Measurements from ENCODE around the gene ISLR2.

ISLR2 gene

DNA sequence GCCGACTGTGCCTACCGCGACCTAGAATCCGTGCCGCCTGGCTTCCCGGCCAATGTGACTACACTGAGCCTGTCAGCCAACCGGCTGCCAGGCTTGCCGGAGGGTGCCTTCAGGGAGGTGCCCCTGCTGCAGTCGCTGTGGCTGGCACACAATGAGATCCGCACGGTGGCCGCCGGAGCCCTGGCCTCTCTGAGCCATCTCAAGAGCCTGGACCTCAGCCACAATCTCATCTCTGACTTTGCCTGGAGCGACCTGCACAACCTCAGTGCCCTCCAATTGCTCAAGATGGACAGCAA lies 44.5 kb downstream of the ISLR2 start:
- TF ChIP-seq Cebpa-rat (IDR thresholded peaks at IDR 0.05), result no peak
- no peak overlapping the region for H3K4me2 ChIP-seq
- no peaks in the 10 kb centered on the region for H3K36me3 ChIP-seq
- H3K9ac ChIP-seq, result no peak overlapping the region
- no peaks in the 10 kb centered on the region for H3K27me3 ChIP-seq
- no peaks in the 10 kb centered on the region for H3K9me3 ChIP-seq
- H3K4me3 ChIP-seq, result no peak overlapping the region
- H3K27ac ChIP-seq, result no peak overlapping the region
- no peaks in the 10 kb centered on the region for H4K20me1 ChIP-seq
- no peaks in the 10 kb centered on the region for H3K4me1 ChIP-seq

DNA sequence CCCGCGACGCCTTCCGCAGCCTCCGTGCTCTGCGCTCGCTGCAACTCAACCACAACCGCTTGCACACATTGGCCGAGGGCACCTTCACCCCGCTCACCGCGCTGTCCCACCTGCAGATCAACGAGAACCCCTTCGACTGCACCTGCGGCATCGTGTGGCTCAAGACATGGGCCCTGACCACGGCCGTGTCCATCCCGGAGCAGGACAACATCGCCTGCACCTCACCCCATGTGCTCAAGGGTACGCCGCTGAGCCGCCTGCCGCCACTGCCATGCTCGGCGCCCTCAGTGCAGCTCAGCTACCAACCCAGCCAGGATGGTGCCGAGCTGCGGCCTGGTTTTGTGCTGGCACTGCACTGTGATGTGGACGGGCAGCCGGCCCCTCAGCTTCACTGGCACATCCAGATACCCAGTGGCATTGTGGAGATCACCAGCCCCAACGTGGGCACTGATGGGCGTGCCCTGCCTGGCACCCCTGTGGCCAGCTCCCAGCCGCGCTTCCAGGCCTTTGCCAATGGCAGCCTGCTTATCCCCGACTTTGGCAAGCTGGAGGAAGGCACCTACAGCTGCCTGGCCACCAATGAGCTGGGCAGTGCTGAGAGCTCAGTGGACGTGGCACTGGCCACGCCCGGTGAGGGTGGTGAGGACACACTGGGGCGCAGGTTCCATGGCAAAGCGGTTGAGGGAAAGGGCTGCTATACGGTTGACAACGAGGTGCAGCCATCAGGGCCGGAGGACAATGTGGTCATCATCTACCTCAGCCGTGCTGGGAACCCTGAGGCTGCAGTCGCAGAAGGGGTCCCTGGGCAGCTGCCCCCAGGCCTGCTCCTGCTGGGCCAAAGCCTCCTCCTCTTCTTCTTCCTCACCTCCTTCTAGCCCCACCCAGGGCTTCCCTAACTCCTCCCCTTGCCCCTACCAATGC lies 45.1 kb downstream of the ISLR2 start:
- no peak overlapping the region for H3K9ac ChIP-seq
- H3K9me3 ChIP-seq, result no peaks in the 10 kb centered on the region
- H4K20me1 ChIP-seq, result no peaks in the 10 kb centered on the region
- H3K27ac ChIP-seq, result no peak overlapping the region
- H3K4me2 ChIP-seq, result no peak overlapping the region
- no peak for TF ChIP-seq Cebpa-rat (IDR thresholded peaks at IDR 0.05)
- H3K4me3 ChIP-seq, result no peak overlapping the region
- H3K4me1 ChIP-seq, result no peaks in the 10 kb centered on the region; the same call in 1 of the 2 replicates
- H3K27me3 ChIP-seq, result no peaks in the 10 kb centered on the region
- H3K36me3 ChIP-seq, result no peaks in the 10 kb centered on the region

GRCh38 chr15:74176262-74177214 lies 46.2 kb downstream of the ISLR2 start:
- Histone ChIP-seq H3K27me3 (no peaks in the 10 kb centered on the region), H3K9ac (no peak overlapping the region), H3K36me3 (no peaks in the 10 kb centered on the region), H3K27ac (no peak overlapping the region), H3K9me3 (no peaks in the 10 kb centered on the region), H3K4me3 (no peak overlapping the region), H3K4me1 (no peaks in the 10 kb centered on the region; the same call in 1 of the 2 replicates), H3K4me2 (no peak overlapping the region), H4K20me1 (no peaks in the 10 kb centered on the region)
- TF ChIP-seq Cebpa-rat (IDR thresholded peaks at IDR 0.05), result no peak

GRCh38 chr15:74178326-74179100 lies 48.1 kb downstream of the ISLR2 start:
- no peaks in the 10 kb centered on the region for H3K9me3 ChIP-seq
- H3K27ac ChIP-seq, result no peak overlapping the region
- no peaks in the 10 kb centered on the region for H4K20me1 ChIP-seq
- no peaks in the 10 kb centered on the region; the same call in 1 of the 2 replicates for H3K4me1 ChIP-seq
- no peaks in the 10 kb centered on the region for H3K36me3 ChIP-seq
- no peaks in the 10 kb centered on the region for H3K27me3 ChIP-seq
- H3K4me3 ChIP-seq, result no peak overlapping the region
- TF ChIP-seq Cebpa-rat (IDR thresholded peaks at IDR 0.05), result no peak
- H3K9ac ChIP-seq, result no peak overlapping the region
- H3K4me2 ChIP-seq, result no peak overlapping the region

- H3K27me3 ChIP-seq, result no peaks in the 10 kb centered on the region
- no peak overlapping the region for H3K4me3 ChIP-seq
- H3K27ac ChIP-seq, result no peak overlapping the region
- H3K9me3 ChIP-seq, result no peaks in the 10 kb centered on the region
- H3K9ac ChIP-seq, result no peak overlapping the region
- no peaks in the 10 kb centered on the region for H3K36me3 ChIP-seq
- H3K4me2 ChIP-seq, result no peak overlapping the region
- no peak for TF ChIP-seq Cebpa-rat (IDR thresholded peaks at IDR 0.05)
- no peaks in the 10 kb centered on the region for H4K20me1 ChIP-seq
- H3K4me1 ChIP-seq, result no peaks in the 10 kb centered on the region; the same call in 1 of the 2 replicates
Measured at GRCh38 chr15:74179101-74179841, 48.9 kb downstream of the ISLR2 start.

DNA sequence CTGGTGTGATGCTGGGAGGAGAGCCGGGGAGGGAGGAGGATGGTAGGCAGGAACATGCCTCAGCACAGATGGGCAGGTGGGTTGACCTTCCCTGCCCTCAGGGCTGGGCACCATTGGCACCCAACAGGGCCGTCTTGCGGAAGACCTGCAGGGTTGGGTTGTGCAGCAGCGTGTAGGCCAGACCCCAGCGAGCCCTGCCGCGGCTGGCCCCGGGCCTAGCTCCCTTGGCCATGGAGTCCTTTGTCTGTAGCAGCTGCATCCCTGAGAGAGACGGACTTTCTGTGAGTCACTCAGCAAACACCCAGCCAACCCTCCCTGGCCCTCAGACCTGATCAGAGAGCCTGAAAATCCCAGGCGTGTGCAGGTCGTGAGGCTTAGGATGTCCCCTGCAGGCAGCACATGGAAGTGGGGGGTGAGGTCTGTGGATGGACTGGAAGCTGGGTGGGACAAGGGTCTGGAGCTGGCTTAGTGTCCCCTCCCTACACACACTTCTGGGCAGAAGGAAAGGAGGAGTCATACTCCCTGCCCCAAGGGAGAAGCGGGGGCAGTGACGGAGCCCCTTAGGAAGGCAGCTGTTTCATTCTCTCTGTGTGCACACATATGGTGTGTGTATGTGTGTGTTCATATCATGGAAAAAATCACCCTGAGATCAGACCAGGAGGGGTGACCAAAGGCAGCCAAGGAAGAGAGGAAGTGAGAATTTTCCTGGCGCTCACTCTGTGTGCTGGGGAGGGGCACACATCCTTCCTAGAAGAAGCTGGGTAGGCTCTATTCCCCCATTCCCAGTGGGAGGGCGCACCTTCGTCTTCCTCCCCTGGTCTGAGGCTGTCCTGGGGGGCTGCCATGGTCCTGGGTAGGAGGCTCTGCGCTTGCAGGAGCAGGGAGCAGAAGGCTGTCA lies 49.8 kb downstream of the ISLR2 start:
- Histone ChIP-seq H3K27ac (no peak overlapping the region), H3K27me3 (no peaks in the 10 kb centered on the region), H3K4me1 (no peaks in the 10 kb centered on the region; the same call in 1 of the 2 replicates), H3K9ac (no peak overlapping the region), H3K9me3 (no peaks in the 10 kb centered on the region), H3K36me3 (no peaks in the 10 kb centered on the region), H4K20me1 (no peaks in the 10 kb centered on the region), H3K4me3 (no peak overlapping the region), H3K4me2 (no peak overlapping the region)
- no peak for TF ChIP-seq Cebpa-rat (IDR thresholded peaks at IDR 0.05)

DNA sequence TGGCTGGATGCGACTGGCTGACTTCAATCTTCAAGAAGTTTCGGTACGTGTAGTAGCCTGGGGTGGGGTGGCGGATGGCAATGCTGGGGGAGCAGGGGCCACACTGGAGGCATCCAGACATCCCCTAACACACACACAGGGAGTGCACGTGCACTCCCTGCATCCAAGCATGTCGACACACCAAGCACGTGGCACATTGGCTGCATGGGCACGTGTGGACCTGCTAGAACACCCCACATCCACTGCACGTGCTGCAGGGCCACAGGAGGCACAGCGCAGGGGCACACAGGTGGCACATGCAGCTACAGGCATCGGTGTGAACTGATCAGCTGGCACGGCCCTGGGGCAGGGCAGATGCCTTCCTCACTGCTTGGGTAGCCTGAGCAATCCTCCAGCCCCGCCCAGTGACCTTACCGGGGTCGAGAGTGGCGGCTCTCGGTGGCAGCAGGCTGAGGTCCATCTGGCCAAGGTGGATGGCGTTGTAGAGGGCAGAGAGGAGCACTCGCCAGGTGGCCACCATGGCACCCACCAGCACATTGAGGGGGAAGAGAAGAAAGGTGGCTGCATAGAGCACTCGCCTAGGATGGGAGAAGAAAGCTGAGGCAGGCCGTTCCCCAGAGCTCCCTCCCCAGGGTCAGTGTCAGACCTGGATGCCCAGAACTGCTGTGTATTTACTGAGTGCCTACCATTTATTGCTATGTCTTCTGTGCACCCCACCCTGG lies 50.7 kb downstream of the ISLR2 start:
- Histone ChIP-seq H3K9me3 (no peaks in the 10 kb centered on the region), H3K9ac (no peak overlapping the region), H3K4me3 (no peak overlapping the region), H3K4me1 (no peaks in the 10 kb centered on the region; the same call in 1 of the 2 replicates), H3K27ac (no peak overlapping the region), H3K36me3 (no peaks in the 10 kb centered on the region), H3K27me3 (no peaks in the 10 kb centered on the region), H3K4me2 (no peak overlapping the region), H4K20me1 (no peaks in the 10 kb centered on the region)
- TF ChIP-seq Cebpa-rat (IDR thresholded peaks at IDR 0.05), result no peak

DNA sequence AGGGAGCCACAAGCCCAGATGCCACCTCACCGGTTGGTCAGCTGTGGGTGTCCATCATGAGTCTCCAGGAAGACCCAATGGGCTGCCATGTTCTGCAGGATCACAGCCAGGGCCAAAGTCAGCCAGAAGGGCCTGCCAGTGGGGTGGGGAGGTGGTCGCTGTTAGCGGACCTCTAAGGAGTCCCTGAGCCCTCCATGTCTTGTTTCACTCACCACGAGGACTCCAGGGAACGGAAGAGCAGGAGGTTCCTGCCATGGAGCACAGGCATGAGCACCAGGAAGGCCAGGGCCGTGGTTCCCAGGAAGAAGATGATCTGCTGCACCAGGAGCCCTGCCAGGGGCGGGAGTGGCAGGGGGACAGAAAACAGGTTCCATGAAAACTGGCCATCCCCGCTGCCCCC lies 51.7 kb downstream of the ISLR2 start:
- Histone ChIP-seq H3K36me3 (no peaks in the 10 kb centered on the region), H3K27me3 (no peaks in the 10 kb centered on the region), H4K20me1 (no peaks in the 10 kb centered on the region), H3K27ac (no peak overlapping the region), H3K4me3 (no peak overlapping the region), H3K4me2 (no peak overlapping the region), H3K9me3 (no peaks in the 10 kb centered on the region), H3K9ac (no peak overlapping the region), H3K4me1 (no peaks in the 10 kb centered on the region; the same call in 1 of the 2 replicates)
- no peak for TF ChIP-seq Cebpa-rat (IDR thresholded peaks at IDR 0.05)

Measured in BLaER1 (cell line).